K562 (cell line): ENCODE results near the gene MYL4. TPM values are rescaled to one million over a fixed set of nuclear protein-coding genes. Genes with fewer than 3 reads are reported as not detected.

ENCODE experiments used
- CBFA2T2 ChIP-seq: fragments of 450-650 bp; conservative IDR thresholded peaks from 2 replicates; pipeline ENCODE4 v1.6.1; 2017; ENCODE audit warnings: mild to moderate bottlenecking
- CHD2 ChIP-seq: IDR thresholded peaks from 2 replicates; pipeline ENCODE4 v1.6.1; 2011; ENCODE audit warnings: low read depth, low read length
- COPS2 ChIP-seq: fragments of 450-650 bp; conservative IDR thresholded peaks from 2 replicates; pipeline ENCODE4 v1.6.1; 2016; ENCODE audit warnings: mild to moderate bottlenecking, moderate library complexity
- CREM ChIP-seq: IDR thresholded peaks from 2 replicates; pipeline ENCODE4 v1.6.1; 2014; ENCODE audit warnings: antibody characterized with exemption, low read depth
- EP300 ChIP-seq: IDR thresholded peaks from 2 replicates; pipeline ENCODE4 v1.6.1; 2012; ENCODE audit warnings: low read length, improper control_type of control experiment
- FUS ChIP-seq: fragments of 200-400 bp; formaldehyde crosslinking; optimal IDR thresholded peaks from 2 replicates; pipeline ENCODE3; 2017; ENCODE audit warnings: low read depth, low read length
- KAT2B ChIP-seq: IDR thresholded peaks from one replicate; pipeline ENCODE4 v1.6.1; 2012; ENCODE audit warnings: low read depth, mild to moderate bottlenecking, control low read depth, inconsistent platforms, low read length, moderate library complexity
- MAFG ChIP-seq: fragments of 450-650 bp; conservative IDR thresholded peaks from 2 replicates; pipeline ENCODE4 v1.6.1; 2016; ENCODE audit warnings: missing genetic modification characterization, missing compliant biosample characterization
- NFE2 ChIP-seq: IDR thresholded peaks from 2 replicates; pipeline ENCODE4 v1.6.1; 2014; ENCODE audit warnings: antibody characterized with exemption, low read depth
- NUFIP1 ChIP-seq: fragments of 450-650 bp; IDR thresholded peaks from 2 replicates; pipeline ENCODE4 v1.6.1; 2018; ENCODE audit not compliant: partially characterized antibody
- POLR2A ChIP-seq: fragments of 450-650 bp; conservative IDR thresholded peaks from 2 replicates; pipeline ENCODE4 v1.6.1; 2016
- SMARCA4 ChIP-seq: fragments of 450-650 bp; IDR thresholded peaks from 2 replicates; pipeline ENCODE4 v1.6.1; 2016
- SMARCE1 ChIP-seq: fragments of 450-650 bp; IDR thresholded peaks from 2 replicates; pipeline ENCODE4 v1.7.1; 2016; ENCODE audit warnings: mild to moderate bottlenecking
- SMC3 ChIP-seq: conservative IDR thresholded peaks from 2 replicates; pipeline ENCODE4 v1.6.1; 2011; ENCODE audit warnings: low read depth, low read length, improper control_type of control experiment; ENCODE audit not compliant: insufficient read depth
- SNIP1 ChIP-seq: fragments of 450-650 bp; IDR thresholded peaks from 2 replicates; pipeline ENCODE4 v1.7.1; 2017; ENCODE audit warnings: low read depth, mild to moderate bottlenecking
- TAF1 ChIP-seq: IDR thresholded peaks from 2 replicates; pipeline ENCODE4 v1.6.1; 2011; ENCODE audit warnings: mild to moderate bottlenecking, low read length, moderate library complexity; ENCODE audit not compliant: insufficient read depth, control insufficient read depth, severe bottlenecking; ENCODE audit errors: extremely low read depth
- ZFP30 ChIP-seq: fragments of 250-450 bp; sonication (Bioruptor Pico); IDR thresholded peaks from 2 replicates; pipeline ENCODE4 v1.8.0; 2022; ENCODE audit warnings: moderate library complexity, mild to moderate bottlenecking, inconsistent platforms, borderline replicate concordance
- ZNF121 ChIP-seq: sonication (generic); formaldehyde crosslinking; conservative IDR thresholded peaks from 2 replicates; pipeline ENCODE4 v1.8.0; 2022; ENCODE audit warnings: missing genetic modification reagents
- ZNF707 ChIP-seq: fragments of 250-450 bp; sonication (Bioruptor Pico); conservative IDR thresholded peaks from 2 replicates; pipeline ENCODE4 v1.8.0; 2022; ENCODE audit warnings: inconsistent platforms, mild to moderate bottlenecking, moderate library complexity
- ZNF766 ChIP-seq: fragments of 200-800 bp; sonication (Bioruptor generic); conservative IDR thresholded peaks from 2 replicates; pipeline ENCODE4 v1.6.1; 2016; ENCODE audit warnings: missing genetic modification characterization, missing compliant biosample characterization
- polyA plus RNA-seq, 8 experiments: library from polyadenylated mRNA; depleted of rRNA in 4 of 8; stranded (reverse) in 5 of 8; unstranded in 3 of 8; fragments of >200 nt; fragmentation: Nextera tagmentation in 2 of 8; fragmentation: Illumina TruSeq in 1 of 8; extraction: Ambion mirVana in 2 of 8; extraction: Trizol in 1 of 8; gene quantifications; 2 replicates each; pipeline versions ENCODE4 v1.2.1 to v1.2.3, GENCODE V29; 2011 to 2014; ENCODE audit warnings: inconsistent platforms in 1 of 8, missing spikeins in 1 of 8
- total RNA-seq, 7 experiments: library from RNA; depleted of rRNA in 6 of 7; stranded (reverse); fragments of >200 nt in 6 of 7; fragmentation: Illumina TruSeq in 2 of 7; extraction: Trizol in 2 of 7; gene quantifications; 2 replicates each; pipeline versions ENCODE4 v1.2.1 to v1.2.3, GENCODE V29; 2011 to 2021; ENCODE audit warnings: low replicate concordance in 1 of 7
- TF ChIP-seq, protein P1 (sequence below), 2 experiments: fragments of 450-650 bp in 1 of 2; sonication (generic) in 1 of 2; formaldehyde crosslinking in 1 of 2; IDR thresholded peaks in 1 of 2; conservative IDR thresholded peaks in 1 of 2; 2 replicates each; pipeline versions ENCODE4 v1.6.1 to v1.8.1; 2016 to 2023; ENCODE audit warnings: mild to moderate bottlenecking in 2 of 2, moderate library complexity in 2 of 2, inconsistent platforms in 1 of 2, missing genetic modification reagents in 1 of 2
- TF ChIP-seq, protein P2 (sequence below): fragments of 450-650 bp; IDR thresholded peaks from 2 replicates; pipeline ENCODE4 v1.6.1; 2016; ENCODE audit warnings: missing biosample characterization, missing genetic modification characterization

Gene MYL4
- total and polyA plus RNA-seq, 9 of the 15 experiments (the other 6 are each of a cell fraction or from before 2014, with no cell fraction given), result 117 to 423 (median 221) TPM

- TF ChIP-seq ZNF766 (CRISPR knock-in tag) (no peak), COPS2 (no peak), SMARCE1 (peak; percentile 22; the same call in 1 of the 2 replicates), NUFIP1 (no peak), TAF1 (no peak), ZNF121 (CRISPR knock-in tag) (no peak), FUS (no peak), CREM (no peak), SNIP1 (no peak), ZFP30 (CRISPR knock-in tag) (no peak), ZNF707 (CRISPR knock-in tag) (no peak), CHD2 (no peak), MAFG (peak; percentile 94), SMC3 (no peak), EP300 (no peak), NFE2 (peak; percentile 54; the same call in 1 of the 2 replicates), CBFA2T2 (no peak), SMARCA4 (peak; percentile 37; the same call in 1 of the 2 replicates), KAT2B (no peak), POLR2A (no peak)
- TF ChIP-seq, protein P1, sequence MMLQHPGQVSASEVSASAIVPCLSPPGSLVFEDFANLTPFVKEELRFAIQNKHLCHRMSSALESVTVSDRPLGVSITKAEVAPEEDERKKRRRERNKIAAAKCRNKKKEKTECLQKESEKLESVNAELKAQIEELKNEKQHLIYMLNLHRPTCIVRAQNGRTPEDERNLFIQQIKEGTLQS (IDR thresholded peaks at IDR 0.05), result no peak
- TF ChIP-seq, protein P1 (CRISPR knock-in tag; conservative IDR thresholded peaks at IDR 0.05), result no peak
- TF ChIP-seq, protein P2, sequence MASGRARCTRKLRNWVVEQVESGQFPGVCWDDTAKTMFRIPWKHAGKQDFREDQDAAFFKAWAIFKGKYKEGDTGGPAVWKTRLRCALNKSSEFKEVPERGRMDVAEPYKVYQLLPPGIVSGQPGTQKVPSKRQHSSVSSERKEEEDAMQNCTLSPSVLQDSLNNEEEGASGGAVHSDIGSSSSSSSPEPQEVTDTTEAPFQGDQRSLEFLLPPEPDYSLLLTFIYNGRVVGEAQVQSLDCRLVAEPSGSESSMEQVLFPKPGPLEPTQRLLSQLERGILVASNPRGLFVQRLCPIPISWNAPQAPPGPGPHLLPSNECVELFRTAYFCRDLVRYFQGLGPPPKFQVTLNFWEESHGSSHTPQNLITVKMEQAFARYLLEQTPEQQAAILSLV, result no peak
Observed at GRCh38 chr17:47210105-47210504, 957 bp downstream of the MYL4 start (continued).
